SHP77 treated with DMSO at 0.1 percent for 48 hours (cell line): ENCODE data around the gene WARS2.
"Not testable (repeated sequence)": the region's sequence is repeated elsewhere in the genome, so short reads cannot be mapped to it uniquely, and the experiment has no call there.

ENCODE experiments used
- DNase-seq: peaks from one replicate; lab custom pipeline; 2025; lab: John Stamatoyannopoulos, UW

Gene WARS2

DNA sequence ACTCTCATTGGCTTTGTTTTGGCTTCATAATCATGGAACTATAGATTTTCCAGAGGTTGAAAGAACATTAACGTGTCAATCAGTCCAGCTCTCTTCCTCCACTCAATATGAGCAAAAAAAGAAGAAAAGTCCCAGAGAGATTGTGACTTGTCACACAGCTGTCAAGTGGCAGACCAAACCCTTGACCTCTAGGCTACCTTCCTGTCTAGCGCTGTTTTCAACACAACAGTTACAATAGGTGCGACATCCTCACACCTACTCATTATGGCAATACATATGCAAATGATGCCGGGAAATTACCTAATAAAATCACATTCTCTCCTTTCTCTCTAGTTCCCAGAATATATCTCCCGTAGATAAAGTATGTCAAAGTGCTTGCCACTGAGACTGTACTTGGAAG lies 1.1 kb downstream of the WARS2 start:
- DNase-seq, result no peak

DNA sequence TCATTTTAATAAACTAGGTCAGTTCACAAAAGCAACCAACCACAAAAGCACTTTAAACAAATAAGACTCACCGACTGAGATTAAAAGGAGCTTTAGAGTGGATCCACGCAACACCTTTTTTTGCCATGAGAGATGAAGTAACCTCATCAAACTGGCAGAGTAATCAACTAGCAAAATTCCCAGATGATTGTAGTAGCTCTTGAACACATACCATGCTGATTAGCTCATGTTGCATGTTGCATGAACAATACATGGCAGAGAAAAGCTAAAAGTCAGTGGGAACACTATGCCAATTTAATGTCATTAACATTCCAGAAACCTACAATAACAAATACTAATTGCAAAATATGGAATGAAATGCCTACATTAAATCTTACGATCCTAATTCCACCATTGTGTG lies 4.1 kb downstream of the WARS2 start:
- DNase-seq, result no peak

GRCh38 chr1:119133987-119134386 lies 6.5 kb downstream of the WARS2 start:
- no peak for DNase-seq

GRCh38 chr1:119132179-119132578 lies 8.3 kb downstream of the WARS2 start:
- DNase-seq, result no peak

GRCh38 chr1:119125874-119126273 lies 14.6 kb downstream of the WARS2 start:
- no peak for DNase-seq

GRCh38 chr1:119124764-119125163 lies 15.7 kb downstream of the WARS2 start:
- DNase-seq, result no peak

GRCh38 chr1:119121872-119122271 lies 18.6 kb downstream of the WARS2 start:
- not testable (repeated sequence) for DNase-seq

GRCh38 chr1:119116725-119117124 lies 23.7 kb downstream of the WARS2 start:
- DNase-seq, result no peak

DNA sequence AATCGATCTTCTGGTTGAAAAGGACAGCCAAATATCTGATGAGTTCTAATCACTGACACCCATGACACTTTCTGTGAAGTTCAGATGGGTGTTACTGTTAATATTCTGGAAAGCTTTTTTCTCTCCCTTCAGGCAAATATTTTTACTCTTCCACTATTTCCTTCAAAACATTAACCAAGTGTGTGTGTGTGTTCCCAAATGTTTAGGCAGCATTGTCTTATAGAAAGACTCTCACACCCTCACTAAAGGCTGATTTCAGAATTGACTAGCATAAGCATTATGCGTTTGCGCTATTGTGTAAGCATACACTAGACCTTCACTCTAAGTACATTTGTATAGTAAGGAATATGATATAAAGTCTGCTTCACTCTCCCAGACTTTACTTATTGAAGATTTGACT lies 24.7 kb downstream of the WARS2 start:
- DNase-seq, result no peak

DNA sequence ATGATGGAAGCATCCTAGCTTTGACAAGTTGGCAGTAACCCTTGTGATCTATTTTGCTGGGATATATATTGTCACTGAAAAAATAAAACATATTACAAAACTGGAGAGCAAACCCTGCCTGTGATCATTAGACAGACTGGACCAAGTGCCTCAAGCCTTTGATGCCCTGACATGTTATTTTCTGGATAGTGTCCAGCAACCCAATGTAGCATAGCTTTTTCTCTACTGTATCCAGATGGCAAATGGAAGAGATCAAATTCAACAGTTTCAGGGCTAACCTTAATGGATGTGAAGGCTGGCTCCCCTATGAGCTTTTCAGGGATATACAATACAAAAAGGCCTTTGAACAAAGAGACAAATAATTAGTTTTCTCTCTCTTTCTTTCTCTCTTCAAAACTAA lies 25.1 kb downstream of the WARS2 start:
- no peak for DNase-seq

GRCh38 chr1:119114786-119115185 lies 25.7 kb downstream of the WARS2 start:
- no peak for DNase-seq

DNA sequence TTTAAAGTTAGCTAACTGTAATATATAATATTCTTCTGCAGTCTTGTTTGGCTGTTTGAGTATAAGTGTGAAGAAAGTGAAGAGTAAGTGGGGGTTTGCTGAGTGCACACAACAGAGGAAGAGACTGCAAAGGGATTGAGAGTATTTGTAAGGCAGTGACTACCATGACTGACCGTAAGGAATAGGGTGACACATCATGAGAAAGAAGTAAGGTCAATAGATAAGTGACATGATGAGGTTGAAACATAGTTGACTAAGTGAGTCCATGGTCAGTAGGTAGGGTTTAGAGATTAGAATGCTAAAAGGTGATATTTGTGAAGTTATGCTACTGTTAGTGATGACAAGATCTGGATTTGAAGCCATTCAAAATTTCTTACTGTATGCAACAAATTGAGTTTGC lies 27.7 kb downstream of the WARS2 start:
- no peak for DNase-seq

DNA sequence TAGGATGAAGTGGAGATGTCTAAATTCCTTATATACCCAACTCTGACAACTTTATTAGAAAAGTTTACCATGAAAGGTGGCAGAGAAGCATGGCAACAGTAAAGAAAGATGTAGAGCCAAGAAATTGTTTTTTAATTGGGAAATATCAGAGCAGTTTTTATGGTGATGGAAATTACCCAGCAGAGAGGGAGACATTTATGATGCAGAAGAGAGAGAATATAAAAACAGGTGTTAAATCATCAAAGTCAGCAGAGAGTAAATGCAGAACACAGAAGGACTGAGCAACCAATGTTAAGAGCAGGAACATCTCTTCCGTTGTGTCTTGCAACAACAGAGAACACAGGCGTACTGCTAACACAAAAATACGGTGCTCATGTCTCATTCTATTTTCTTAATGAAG lies 28.2 kb downstream of the WARS2 start:
- DNase-seq, result no peak

DNA sequence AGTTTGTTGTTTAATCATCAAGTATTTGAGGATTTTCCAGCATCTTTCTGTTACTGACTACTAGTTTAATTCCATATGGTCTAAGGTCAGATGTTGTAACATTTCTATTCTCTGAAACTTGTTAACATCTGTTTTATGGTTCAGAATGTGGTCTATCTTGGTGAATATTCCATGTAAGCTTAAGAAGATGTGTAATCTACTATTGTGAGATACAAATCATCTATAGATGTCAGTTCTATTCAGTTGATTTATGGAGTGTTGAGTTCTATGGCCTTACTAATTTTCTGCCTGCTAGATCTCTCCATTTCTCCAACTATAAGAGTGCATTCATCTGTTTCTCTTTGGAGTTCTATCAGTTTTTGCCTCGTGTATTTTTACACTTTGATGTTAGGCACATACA lies 31.5 kb downstream of the WARS2 start:
- no peak for DNase-seq

DNA sequence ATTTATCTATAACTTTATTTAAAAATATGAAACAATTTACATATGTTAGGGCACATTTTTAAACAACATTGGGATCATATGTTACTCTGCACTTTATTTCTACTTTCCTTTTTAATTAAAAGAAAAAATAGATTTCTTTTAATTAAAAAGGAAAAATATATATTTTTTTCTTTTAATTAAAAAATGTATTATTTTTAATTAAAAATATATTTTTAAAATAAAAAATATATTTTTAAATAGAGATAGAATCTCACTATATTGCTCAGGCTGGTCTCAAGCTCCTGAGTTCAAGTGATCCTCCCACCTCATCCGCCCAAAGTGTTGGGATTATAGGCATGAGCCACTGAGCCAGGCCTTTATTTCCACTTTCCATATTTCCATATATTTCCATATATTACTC lies 36.7 kb downstream of the WARS2 start:
- no peak for DNase-seq

GRCh38 chr1:119102051-119102450 lies 38.4 kb downstream of the WARS2 start:
- DNase-seq, result no peak

GRCh38 chr1:119101563-119101962 lies 38.9 kb downstream of the WARS2 start:
- no peak for DNase-seq

- no peak for DNase-seq
These were observed 40.7 kb downstream of the WARS2 start for GRCh38 chr1:119099775-119100174.

DNA sequence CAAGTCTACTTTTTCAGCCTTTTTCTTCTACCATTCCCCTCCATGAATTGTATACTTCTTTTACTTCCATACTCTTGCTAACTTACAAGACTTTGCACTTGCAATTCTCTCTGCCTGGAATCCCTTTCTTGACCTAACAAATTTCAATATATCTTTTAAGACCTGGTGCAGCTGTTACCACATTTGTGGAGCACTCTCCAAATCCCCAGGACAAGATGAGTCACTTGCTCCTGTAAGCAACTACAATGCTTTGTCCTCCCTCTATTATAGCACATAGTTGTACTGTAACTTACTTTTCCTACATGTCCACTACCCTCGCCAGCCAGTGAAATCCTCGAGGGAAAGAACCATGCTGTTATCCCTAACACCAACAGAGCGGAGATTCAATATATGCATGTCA lies 43.1 kb downstream of the WARS2 start:
- DNase-seq, result no peak

GRCh38 chr1:119093721-119094120 lies 46.7 kb downstream of the WARS2 start:
- no peak for DNase-seq

DNA sequence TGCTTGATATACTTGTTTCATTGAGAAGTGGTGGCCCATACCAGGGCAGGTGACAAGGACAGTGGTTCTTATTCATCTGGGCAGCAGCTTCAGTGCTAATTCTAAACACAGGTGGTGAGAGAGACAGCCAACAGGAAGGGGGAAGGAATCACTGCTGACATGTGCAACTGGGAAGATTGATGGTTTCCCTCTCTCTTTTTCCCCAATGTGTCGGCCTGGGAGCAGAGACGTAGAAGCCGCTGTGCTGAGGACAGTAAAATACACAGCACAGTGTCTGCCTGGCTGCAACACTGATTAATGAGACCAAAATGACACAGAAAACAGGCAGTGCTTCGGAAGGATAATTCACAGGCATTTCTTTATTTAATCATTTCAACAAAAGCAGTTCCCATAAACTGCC lies 48.8 kb downstream of the WARS2 start:
- peak; percentile 60 for DNase-seq

DNA sequence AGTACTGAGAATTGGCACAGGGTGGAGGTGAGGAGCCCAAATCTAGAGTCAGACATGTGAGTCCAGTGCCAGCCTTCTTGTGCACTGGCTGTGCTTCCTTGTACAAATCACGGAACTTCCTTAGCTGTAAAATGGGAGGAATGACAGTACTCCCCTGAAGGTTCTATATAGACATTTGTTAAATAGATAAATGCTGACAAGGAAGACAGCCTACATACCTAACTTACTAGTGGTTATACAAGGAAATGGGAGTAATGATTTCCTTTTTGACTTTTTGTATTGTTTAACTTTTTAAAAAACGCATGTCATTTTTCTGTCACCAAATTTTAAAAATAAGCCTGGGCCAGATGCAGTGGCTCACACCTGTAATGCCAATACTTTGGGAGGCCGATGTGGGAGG lies 50.2 kb downstream of the WARS2 start:
- DNase-seq, result no peak

- no peak for DNase-seq
These were observed 53.6 kb downstream of the WARS2 start for GRCh38 chr1:119086830-119087229.

- DNase-seq, result no peak
These were observed 55.7 kb downstream of the WARS2 start for GRCh38 chr1:119084798-119085197.

DNA sequence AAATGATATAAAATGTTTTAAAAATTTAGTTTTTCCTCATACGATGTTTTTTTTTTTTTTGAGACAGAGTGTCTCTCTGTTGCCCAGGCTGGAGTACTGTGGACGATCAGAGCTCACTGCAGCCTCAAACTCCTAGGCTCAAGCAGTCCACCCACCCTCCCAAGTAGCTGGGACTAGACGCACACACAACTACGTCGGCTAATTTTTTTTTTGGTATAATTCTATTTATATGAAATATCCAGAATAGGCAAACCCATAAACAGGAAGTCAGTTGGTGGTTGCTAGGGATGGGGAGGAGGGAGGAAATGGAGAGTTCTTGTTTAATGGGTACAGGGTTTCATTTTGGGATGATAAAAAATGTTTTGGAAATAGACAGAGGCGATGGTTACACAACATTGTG lies 56.5 kb downstream of the WARS2 start:
- no peak for DNase-seq
